Jurkat, Clone E6-1 (cell line): ENCODE measurements around the gene YPEL1. TPM values are rescaled to one million over a fixed set of nuclear protein-coding genes. Genes with fewer than 3 reads are reported as not detected.

ENCODE experiments used
- DNase-seq: peaks from one replicate; pipeline ENCODE4 v3.0.0-alpha.2; 2011; ENCODE audit warnings: low read depth, low spot score
- H3K4me3 ChIP-seq: 2 replicates; pipeline ENCODE4 v1.5.1; 2011; ENCODE audit warnings: mild to moderate bottlenecking, low read length, control low read depth, moderate library complexity
- polyA plus RNA-seq: library from polyadenylated mRNA; unstranded; fragments of >200 nt; gene quantifications from one replicate; pipeline ENCODE4 v1.2.1, GENCODE V29; 2012; ENCODE audit warnings: missing spikeins; ENCODE audit not compliant: insufficient read length, insufficient read depth

YPEL1 gene
- polyA plus RNA-seq: 33.5 TPM

- peak within 1 kb of the TSS; percentile 89 for H3K4me3 ChIP-seq
- DNase-seq: peak; percentile 82
Measured at GRCh38 chr22:21735200-21736083, at the start of gene YPEL1. YPEL1 (minus strand) TSS chr22:21735794; CDS start chr22:21710744, 25,050 bp downstream.

GRCh38 chr22:21780259-21780658, 44.7 kb upstream of the YPEL1 start:
- DNase-seq: no peak
- H3K4me3 ChIP-seq: no peak overlapping the region

GRCh38 chr22:21779444-21779843, 43.9 kb upstream of the YPEL1 start:
- H3K4me3 ChIP-seq: no peak overlapping the region
- no peak for DNase-seq

DNA sequence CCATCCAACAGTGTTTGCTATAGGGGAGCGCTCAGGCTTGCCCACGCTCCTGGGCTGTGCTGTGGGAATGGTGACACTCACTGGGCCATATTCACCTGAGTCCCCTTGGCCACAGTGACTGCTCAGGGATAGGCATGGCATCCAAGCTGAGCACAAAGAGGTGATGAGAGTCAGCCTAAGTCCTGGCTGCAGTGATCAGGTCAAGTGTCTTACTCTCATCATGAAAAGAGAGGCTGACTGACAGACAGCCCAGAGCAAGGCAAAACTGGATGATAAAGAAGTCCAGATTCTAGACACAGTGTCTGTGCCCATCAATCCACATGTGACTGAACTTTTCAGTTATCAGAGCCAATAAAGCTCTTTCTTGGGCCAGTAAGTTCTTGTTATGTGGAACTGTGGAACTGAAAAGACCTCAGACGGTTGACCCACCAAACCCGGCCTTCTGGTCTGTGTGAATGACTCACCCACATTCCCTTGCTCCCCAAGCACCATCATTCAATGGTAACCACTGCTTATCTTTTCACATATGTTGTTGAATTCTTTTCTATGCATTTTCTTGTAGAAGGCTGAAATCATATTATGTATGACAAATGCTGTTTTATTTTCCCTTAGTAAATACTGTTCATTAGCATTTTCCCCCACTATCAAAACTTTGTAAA, 43.2 kb upstream of the YPEL1 start:
- DNase-seq: no peak

GRCh38 chr22:21771631-21771976, 36.0 kb upstream of the YPEL1 start:
- DNase-seq: no peak
- H3K4me3 ChIP-seq: no peak overlapping the region

More for the DNA sequence above, 43.2 kb upstream of the YPEL1 start:
- H3K4me3 ChIP-seq: no peak overlapping the region

DNA sequence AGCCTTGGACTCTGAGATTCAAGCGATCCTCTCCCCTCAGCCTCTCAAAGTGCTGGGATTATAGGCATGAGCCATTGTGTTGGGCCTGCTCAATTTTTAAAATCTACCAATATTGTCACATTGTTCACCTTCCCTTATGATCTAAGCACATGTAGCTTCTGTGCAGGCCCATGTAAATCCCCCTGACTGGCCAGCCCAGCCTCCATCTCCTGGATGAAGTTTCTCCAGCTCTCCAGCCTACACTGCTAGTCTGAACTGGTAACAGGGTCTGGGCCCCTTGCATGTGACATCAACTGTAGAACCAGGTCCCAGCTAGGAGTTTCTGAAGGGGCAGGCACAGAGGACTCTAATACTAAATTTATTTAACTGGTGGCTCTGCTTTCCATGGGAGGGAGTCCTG, 32.8 kb upstream of the YPEL1 start:
- no peak overlapping the region for H3K4me3 ChIP-seq
- no peak for DNase-seq

- peak overlapping the region; percentile 22 for H3K4me3 ChIP-seq
- DNase-seq: peak; percentile 88
Measured at GRCh38 chr22:21766691-21767462, 31.3 kb upstream of the YPEL1 start.

DNA sequence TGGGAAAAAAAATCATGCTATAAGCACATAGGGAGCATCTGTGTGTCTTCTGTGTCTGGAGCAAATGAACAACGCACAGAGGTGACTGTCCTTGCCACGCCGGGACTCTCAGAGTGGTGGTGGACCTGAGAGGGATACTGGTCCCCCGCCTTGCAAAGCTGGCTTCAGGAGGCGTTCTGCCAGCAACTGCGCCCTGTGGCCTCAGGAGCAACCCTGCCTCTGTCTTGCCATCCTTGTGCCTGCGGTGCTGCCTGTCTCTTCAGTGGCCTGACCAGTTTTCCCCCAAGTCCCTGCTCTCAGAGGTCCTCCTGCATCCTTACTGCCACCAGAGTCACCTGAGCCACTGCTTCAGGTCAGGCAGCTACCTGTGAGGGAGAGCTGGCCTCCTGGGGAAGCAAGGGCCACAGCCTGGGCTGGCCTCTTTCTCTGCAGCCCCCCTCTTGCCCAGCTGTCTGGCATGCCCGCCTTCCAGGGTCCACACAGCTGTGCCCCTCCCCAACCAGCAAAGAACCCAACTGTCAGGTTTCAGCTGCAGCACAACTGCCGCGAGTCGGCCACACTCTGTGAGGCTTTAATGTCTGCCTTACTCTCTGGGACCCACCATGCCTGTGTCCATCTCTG, 30.4 kb upstream of the YPEL1 start:
- DNase-seq: no peak
- H3K4me3 ChIP-seq: no peak overlapping the region

GRCh38 chr22:21764038-21764804, 28.6 kb upstream of the YPEL1 start:
- peak; percentile 45 for DNase-seq
- H3K4me3 ChIP-seq: no peak overlapping the region

- H3K4me3 ChIP-seq: no peak overlapping the region
- peak; percentile 43 for DNase-seq
Measured at GRCh38 chr22:21762712-21763581, 27.4 kb upstream of the YPEL1 start.

DNA sequence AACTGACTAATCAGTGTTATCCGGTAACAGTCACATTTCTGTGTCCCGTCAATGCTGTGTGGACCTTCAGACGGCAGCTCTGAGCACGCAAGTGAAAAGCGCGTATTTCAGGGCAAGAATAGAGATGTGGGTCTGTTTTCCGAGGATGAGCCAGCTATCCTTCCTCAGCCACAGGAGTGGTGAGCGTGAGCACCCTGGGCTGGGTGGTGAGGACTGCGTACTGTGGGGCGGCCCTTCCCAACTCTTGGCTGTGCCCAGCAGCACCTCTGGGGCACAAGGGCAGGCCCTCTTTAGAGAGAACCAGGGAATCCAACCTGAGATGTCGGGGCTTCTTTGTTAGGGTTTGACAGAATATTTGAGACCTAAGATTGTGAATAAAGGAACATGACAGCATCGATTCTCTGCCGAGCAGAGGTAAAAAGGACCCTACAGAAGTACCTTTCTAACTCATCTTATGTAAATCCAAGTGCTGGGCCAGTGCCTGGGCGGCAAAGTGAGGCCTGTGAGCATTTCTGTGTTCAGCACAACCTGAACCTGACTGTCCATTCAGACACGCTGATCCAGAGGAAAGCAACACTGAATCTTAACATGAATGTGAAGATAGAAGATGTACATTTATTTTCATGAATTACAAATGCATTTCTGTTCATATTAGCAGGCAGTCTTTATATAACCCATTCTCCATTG, 26.5 kb upstream of the YPEL1 start:
- H3K4me3 ChIP-seq: no peak overlapping the region
- DNase-seq: no peak

DNA sequence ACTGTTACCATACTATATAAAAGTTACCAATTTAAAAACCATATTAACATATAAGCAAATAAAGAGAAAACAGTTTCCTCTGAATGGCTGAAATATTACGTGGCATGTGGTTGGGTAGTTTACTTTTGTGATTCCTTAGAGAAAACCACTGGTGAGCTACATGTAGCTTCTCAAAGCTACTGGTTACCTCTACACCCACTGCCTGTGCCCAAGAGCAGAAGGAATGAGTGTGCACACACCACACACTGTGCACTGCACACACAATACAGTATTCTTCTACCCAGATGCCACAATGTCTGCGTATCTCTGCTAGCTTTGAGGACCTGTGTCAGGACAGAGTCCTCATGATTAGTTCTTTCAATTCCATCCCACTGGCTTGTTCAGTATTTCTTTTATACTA, 25.5 kb upstream of the YPEL1 start:
- DNase-seq: no peak
- H3K4me3 ChIP-seq: no peak overlapping the region

DNA sequence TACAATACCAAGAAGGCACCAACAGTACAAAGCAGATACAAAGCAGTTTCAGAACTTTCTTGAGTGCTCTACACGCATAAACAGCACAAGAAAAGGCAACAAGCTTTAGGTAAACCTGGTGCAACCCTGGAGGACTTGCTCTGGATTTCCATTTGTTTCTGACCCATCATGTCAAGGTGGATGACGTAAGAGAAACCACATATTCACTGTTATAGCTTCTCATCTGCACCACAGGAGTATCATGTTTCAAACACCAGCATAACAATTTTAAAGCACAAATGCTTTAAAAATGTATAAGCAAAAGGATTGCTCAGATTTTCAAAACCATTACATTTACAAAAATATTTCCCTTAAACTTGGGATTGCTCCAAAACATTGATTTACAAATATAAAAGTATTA, 25.0 kb upstream of the YPEL1 start:
- DNase-seq: peak; percentile 54
- H3K4me3 ChIP-seq: no peak overlapping the region

DNA sequence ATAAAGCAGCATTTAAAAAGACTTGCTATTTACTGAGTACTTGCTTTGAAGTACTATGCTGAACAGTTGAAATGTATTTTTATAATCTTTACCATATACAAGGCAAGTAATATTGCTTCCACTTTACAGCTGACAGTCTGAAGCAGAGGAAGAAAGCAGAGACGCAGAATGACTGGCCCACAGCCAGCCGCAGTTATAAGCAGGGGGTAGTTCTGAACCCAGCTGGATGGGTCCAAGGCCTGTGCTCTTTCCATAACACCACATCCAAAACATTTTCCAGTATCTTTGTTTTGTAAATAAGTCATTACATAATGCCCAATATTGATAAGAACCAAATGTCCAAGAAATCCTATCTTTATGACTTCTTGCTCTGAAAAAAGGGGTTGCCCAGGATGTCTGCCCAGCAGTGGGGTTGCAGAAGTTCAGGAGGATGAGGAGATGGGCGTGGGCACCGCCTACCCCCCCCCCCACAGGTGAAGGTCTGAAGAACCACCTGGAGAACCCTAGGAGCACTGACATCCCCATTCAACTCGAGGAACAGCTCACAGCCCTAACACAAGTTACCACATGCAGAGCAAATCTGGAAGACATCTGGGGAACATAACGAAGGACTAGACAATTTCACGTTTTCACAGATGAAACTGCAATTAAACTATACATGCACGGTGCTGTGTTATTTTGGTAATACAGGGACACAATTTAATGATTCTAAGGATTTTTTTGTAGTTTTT, 24.2 kb upstream of the YPEL1 start:
- H3K4me3 ChIP-seq: no peak overlapping the region
- no peak for DNase-seq

DNA sequence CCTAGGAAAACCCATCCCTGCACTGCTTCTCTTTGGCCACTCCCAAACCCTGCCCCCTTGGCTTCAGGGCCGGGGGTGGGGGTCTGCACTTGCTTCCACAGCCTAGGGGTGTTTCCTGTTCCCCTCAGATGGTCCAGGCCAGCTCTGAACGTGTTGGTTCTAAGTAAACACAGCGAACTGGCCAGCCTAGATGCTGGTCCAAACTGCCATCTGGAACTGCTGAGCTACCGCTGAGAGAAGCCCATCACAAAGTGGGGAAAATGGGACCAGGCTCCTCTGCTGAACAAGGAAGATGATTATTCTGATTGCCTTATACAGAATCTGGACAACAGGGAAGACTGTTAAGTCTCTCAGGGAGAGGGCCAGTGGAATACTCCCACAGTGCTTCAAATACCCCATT, 23.5 kb upstream of the YPEL1 start:
- no peak overlapping the region for H3K4me3 ChIP-seq
- no peak for DNase-seq

DNA sequence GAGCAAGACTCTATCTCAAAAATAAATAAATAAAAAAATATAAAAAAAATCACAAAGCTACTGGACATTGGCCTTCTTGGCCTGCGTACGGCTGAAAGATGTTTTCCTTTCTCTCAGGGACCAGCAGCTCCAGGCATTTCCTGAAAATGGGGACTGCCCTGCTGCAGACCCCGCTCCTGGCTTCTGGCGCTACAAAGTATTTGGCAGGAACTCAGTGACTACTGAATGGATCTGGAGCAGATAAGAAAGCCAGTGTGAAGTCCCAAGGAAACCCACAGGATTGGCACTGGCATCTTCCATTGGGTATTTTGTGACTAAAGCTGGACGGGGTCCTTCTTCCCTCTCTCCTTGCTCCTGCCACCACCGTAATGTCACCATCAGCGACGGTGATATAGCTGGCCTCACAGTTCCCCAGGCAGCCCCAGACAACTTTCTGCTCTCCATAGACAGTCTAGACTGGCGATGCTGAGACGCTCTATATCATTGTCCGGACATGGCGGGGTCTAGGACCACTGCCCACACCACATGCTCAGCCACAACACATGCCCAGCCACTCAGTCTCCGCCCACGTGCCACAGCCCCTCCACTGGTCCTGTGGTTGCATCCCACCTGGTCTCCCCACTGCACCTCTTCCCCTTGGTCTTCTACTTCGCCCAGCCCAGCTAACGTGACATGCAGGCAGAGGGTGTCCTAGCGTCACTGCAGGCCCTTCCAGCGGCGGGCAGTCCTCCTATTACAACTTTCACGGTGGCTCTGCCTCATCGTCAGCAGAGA, 22.7 kb upstream of the YPEL1 start:
- no peak for DNase-seq
- H3K4me3 ChIP-seq: no peak overlapping the region
